22Rv1 (cell line): Measurements from ENCODE around the gene ZNF385D.

Experiments used
- ZFX ChIP-seq: fragments of 450-650 bp; IDR thresholded peaks from 2 replicates; pipeline ENCODE4 v1.6.1; 2017; ENCODE audit warnings: antibody characterized with exemption, borderline replicate concordance
- TF ChIP-seq, protein P1 (sequence below): fragments of 450-650 bp; IDR thresholded peaks from 2 replicates; pipeline ENCODE4 v1.5.1; 2017; ENCODE audit warnings: mild to moderate bottlenecking

DNA sequence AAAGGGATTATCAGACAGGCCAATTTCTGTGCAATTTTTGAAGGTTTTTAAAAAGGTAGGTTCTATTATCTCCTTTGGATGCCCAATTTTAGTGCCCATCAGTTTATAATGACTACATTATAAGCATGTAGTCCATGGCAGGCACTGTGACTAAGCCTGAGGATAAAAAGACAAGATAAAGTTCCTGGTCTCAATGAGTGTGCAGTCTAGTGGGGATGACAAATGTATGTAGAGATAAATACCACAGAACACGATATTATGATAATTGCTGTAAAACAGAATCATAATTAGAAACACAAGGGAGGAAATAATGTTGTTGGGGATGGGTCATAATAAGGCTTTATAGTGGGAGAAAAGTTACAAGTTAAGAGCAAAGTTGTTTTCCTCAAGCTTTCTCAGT lies 163.1 kb downstream of the ZNF385D start:
- TF ChIP-seq, protein P1, sequence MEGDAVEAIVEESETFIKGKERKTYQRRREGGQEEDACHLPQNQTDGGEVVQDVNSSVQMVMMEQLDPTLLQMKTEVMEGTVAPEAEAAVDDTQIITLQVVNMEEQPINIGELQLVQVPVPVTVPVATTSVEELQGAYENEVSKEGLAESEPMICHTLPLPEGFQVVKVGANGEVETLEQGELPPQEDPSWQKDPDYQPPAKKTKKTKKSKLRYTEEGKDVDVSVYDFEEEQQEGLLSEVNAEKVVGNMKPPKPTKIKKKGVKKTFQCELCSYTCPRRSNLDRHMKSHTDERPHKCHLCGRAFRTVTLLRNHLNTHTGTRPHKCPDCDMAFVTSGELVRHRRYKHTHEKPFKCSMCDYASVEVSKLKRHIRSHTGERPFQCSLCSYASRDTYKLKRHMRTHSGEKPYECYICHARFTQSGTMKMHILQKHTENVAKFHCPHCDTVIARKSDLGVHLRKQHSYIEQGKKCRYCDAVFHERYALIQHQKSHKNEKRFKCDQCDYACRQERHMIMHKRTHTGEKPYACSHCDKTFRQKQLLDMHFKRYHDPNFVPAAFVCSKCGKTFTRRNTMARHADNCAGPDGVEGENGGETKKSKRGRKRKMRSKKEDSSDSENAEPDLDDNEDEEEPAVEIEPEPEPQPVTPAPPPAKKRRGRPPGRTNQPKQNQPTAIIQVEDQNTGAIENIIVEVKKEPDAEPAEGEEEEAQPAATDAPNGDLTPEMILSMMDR, result no peak
- no peak for TF ChIP-seq ZFX
